Astrocyte (in vitro differentiated cells and primary cell): ENCODE data around the gene MTNR1A. TPM values are rescaled to one million over a fixed set of nuclear protein-coding genes. Genes with fewer than 3 reads are reported as not detected.

Experiments used
- DNase-seq: peaks from one replicate; pipeline ENCODE4 v3.0.0-alpha.2; 2010; ENCODE audit warnings: low read depth
- FAIRE-seq: peaks from 2 replicates; lab custom pipeline; 2011; peaks lifted over from hg19 to GRCh38; lab: Jason Lieb, UNC
- H2AFZ ChIP-seq: 2 replicates; pipeline ENCODE4 v1.6.0; 2012; ENCODE audit warnings: low read depth, low read length, inconsistent platforms
- H3K27ac ChIP-seq: 2 replicates; pipeline ENCODE4 v1.5.1; 2011; ENCODE audit warnings: low read depth, low read length, inconsistent platforms
- H3K27me3 ChIP-seq: 2 replicates; pipeline ENCODE4 v1.6.0; 2011; ENCODE audit warnings: low read length, inconsistent platforms; ENCODE audit not compliant: insufficient read depth
- H3K36me3 ChIP-seq: 2 replicates; pipeline ENCODE4 v1.5.1; 2011; ENCODE audit warnings: low read length, inconsistent platforms; ENCODE audit not compliant: insufficient read depth
- H3K4me1 ChIP-seq: 2 replicates; pipeline ENCODE4 v1.5.1; 2011; ENCODE audit warnings: low read length, inconsistent platforms; ENCODE audit not compliant: insufficient read depth
- H3K4me2 ChIP-seq: 2 replicates; pipeline ENCODE4 v1.6.0; 2012; ENCODE audit warnings: low read length, inconsistent platforms
- H3K4me3 ChIP-seq: 2 replicates; pipeline ENCODE4 v1.5.1; 2011; ENCODE audit warnings: low read depth, mild to moderate bottlenecking, low read length, inconsistent platforms; ENCODE audit not compliant: insufficient read depth
- H3K79me2 ChIP-seq: 2 replicates; pipeline ENCODE4 v1.6.0; 2012; ENCODE audit warnings: mild to moderate bottlenecking, low read length, inconsistent platforms; ENCODE audit not compliant: insufficient read depth
- H3K9ac ChIP-seq: 2 replicates; pipeline ENCODE4 v1.6.0; 2012; ENCODE audit warnings: mild to moderate bottlenecking, low read length, inconsistent platforms
- H3K9me3 ChIP-seq: 2 replicates; pipeline ENCODE4 v1.5.1; 2012; ENCODE audit warnings: low read depth, mild to moderate bottlenecking, low read length, inconsistent platforms; ENCODE audit not compliant: insufficient read depth
- H4K20me1 ChIP-seq: 2 replicates; pipeline ENCODE4 v1.6.0; 2012; ENCODE audit warnings: low read length, inconsistent platforms; ENCODE audit not compliant: insufficient read depth
- H3K27ac Mint-ChIP-seq: one replicate; pipeline ENCODE4 v1.8.0; 2021; ENCODE audit warnings: mild to moderate bottlenecking, mixed read lengths; ENCODE audit not compliant: unreplicated experiment
- H3K27me3 Mint-ChIP-seq: one replicate; pipeline ENCODE4 v1.8.0; 2021; ENCODE audit warnings: low read depth, mixed read lengths; ENCODE audit not compliant: unreplicated experiment
- H3K36me3 Mint-ChIP-seq: one replicate; pipeline ENCODE4 v1.8.0; 2021; ENCODE audit warnings: low read depth, mixed read lengths; ENCODE audit not compliant: unreplicated experiment
- H3K4me1 Mint-ChIP-seq: one replicate; pipeline ENCODE4 v1.8.0; 2021; ENCODE audit warnings: low read depth, mixed read lengths; ENCODE audit not compliant: unreplicated experiment
- H3K4me3 Mint-ChIP-seq: one replicate; pipeline ENCODE4 v1.8.0; 2021; ENCODE audit warnings: mild to moderate bottlenecking, moderate library complexity, mixed read lengths; ENCODE audit not compliant: unreplicated experiment
- H3K9me3 Mint-ChIP-seq: one replicate; pipeline ENCODE4 v1.8.0; 2021; ENCODE audit warnings: mild to moderate bottlenecking, mixed read lengths; ENCODE audit not compliant: unreplicated experiment
- EZH2 ChIP-seq: IDR thresholded peaks from 2 replicates; pipeline ENCODE4 v1.6.1; 2012; ENCODE audit warnings: mild to moderate bottlenecking, low read length, inconsistent platforms; ENCODE audit not compliant: insufficient read depth
- total RNA-seq: library from RNA; stranded (reverse); gene quantifications from 2 replicates; pipeline ENCODE4 v1.2.1, GENCODE V29; 2021
- TF ChIP-seq, protein P1 (sequence below): IDR thresholded peaks from 2 replicates; pipeline ENCODE4 v1.5.1; 2011; ENCODE audit warnings: low read depth, mild to moderate bottlenecking, inconsistent platforms, low read length, moderate library complexity; ENCODE audit not compliant: insufficient read depth

MTNR1A gene
- total RNA-seq, 1 donor from 2014 or later: 0.34 TPM

DNA sequence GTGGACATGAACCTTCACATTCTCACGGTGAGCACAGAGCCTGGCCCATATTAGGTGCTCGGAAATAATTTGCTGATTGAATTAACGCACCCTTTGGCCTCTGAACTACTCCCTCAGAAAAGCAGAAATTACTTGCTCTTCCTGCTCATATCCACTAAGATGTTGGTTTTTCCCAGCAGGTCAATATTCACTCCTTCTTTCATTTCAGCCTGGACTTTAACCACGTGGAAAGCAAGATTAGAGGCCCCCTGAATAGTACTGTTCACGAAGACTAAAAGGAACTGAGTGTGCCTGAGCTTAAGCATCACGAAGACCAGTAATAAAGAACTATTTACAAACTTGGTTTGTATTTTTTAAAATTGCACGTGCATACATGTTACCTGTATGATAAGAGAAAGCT lies 9.9 kb downstream of the MTNR1A start:
- Histone ChIP-seq H3K4me1 (no peaks in the 10 kb centered on the region), H3K79me2 (no peaks in the 10 kb centered on the region), H3K4me2 (no peak overlapping the region), H4K20me1 (no peaks in the 10 kb centered on the region), H3K27me3 (no peaks in the 10 kb centered on the region), H3K9me3 (no peaks in the 10 kb centered on the region), H2AFZ (no peak overlapping the region), H3K9ac (no peak overlapping the region), H3K27ac (no peak overlapping the region), H3K36me3 (no peaks in the 10 kb centered on the region), H3K4me3 (no peak overlapping the region)
- FAIRE-seq (no peak), DNase-seq (no peak)
- no peak for TF ChIP-seq EZH2
- TF ChIP-seq, protein P1, sequence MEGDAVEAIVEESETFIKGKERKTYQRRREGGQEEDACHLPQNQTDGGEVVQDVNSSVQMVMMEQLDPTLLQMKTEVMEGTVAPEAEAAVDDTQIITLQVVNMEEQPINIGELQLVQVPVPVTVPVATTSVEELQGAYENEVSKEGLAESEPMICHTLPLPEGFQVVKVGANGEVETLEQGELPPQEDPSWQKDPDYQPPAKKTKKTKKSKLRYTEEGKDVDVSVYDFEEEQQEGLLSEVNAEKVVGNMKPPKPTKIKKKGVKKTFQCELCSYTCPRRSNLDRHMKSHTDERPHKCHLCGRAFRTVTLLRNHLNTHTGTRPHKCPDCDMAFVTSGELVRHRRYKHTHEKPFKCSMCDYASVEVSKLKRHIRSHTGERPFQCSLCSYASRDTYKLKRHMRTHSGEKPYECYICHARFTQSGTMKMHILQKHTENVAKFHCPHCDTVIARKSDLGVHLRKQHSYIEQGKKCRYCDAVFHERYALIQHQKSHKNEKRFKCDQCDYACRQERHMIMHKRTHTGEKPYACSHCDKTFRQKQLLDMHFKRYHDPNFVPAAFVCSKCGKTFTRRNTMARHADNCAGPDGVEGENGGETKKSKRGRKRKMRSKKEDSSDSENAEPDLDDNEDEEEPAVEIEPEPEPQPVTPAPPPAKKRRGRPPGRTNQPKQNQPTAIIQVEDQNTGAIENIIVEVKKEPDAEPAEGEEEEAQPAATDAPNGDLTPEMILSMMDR: no peak
- H3K4me3 Mint-ChIP-seq: no peak overlapping the region
- H3K27ac Mint-ChIP-seq: no peak overlapping the region
- peaks cover 24% of the 10 kb centered on the region for H3K27me3 Mint-ChIP-seq
- no peaks in the 10 kb centered on the region for H3K4me1 Mint-ChIP-seq
- peaks cover 3% of the 10 kb centered on the region for H3K9me3 Mint-ChIP-seq
- H3K36me3 Mint-ChIP-seq: no peaks in the 10 kb centered on the region

DNA sequence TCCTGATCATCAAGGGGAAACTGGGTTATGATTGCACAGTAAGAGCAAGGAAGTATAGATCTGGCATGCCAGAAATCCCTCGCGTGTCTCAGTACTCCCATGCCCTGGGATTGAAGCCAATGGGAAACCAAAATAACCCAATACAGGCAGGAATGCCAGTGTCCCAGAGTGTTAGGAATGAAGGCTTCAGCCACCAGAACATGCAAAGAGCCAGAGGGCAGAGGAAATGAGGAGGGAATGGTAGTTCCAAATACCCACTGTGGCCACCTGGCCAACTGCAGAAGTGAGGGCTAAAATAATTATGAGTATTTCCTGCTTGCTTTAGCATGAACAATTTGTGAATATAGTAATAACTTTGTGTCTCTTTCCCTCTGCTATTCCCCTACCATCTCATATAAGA lies 12.2 kb downstream of the MTNR1A start:
- no peaks in the 10 kb centered on the region for H3K79me2 ChIP-seq
- H3K4me2 ChIP-seq: no peak overlapping the region
- H3K27me3 ChIP-seq: no peaks in the 10 kb centered on the region
- no peaks in the 10 kb centered on the region for H4K20me1 ChIP-seq
- H3K27me3 Mint-ChIP-seq: peaks cover 17% of the 10 kb centered on the region
- no peak overlapping the region for H2AFZ ChIP-seq
- peaks cover 8% of the 10 kb centered on the region for H3K9me3 Mint-ChIP-seq
- no peak overlapping the region for H3K27ac ChIP-seq
- FAIRE-seq (no peak), DNase-seq (no peak)
- H3K36me3 Mint-ChIP-seq: no peaks in the 10 kb centered on the region
- H3K9ac ChIP-seq: no peak overlapping the region
- no peaks in the 10 kb centered on the region for H3K4me1 ChIP-seq
- H3K9me3 ChIP-seq: peaks cover 3% of the 10 kb centered on the region
- TF ChIP-seq, protein P1: no peak
- TF ChIP-seq EZH2: no peak
- H3K4me1 Mint-ChIP-seq: no peaks in the 10 kb centered on the region
- no peak overlapping the region for H3K27ac Mint-ChIP-seq
- no peak overlapping the region for H3K4me3 Mint-ChIP-seq
- no peaks in the 10 kb centered on the region for H3K36me3 ChIP-seq
- H3K4me3 ChIP-seq: no peak overlapping the region

DNA sequence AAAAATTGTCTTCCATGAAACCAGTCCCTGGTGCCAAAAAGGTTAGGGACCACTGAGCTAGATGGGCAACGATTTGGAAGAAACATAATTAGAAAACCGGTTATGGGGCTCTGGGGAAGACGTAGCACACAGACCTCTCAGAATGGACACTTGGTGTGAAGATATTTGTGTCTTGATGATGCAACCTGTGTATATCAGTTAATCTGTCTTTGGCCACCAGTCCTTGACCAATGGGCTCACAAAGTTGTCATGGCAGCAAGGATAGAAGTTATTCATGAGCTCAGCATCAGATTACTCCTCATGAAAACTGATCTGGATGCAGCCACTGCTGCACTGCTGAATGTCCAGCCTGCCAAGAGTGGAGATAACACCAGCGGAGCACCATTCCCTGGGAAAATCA lies 13.6 kb downstream of the MTNR1A start:
- no peaks in the 10 kb centered on the region for H3K27me3 ChIP-seq
- H2AFZ ChIP-seq: no peak overlapping the region
- DNase-seq: no peak
- FAIRE-seq: no peak
- Mint-ChIP-seq H3K27ac (no peak overlapping the region), H3K27me3 (peaks cover 24% of the 10 kb centered on the region), H3K9me3 (peaks cover 8% of the 10 kb centered on the region), H3K36me3 (no peaks in the 10 kb centered on the region), H3K4me3 (no peak overlapping the region), H3K4me1 (no peaks in the 10 kb centered on the region)
- H3K27ac ChIP-seq: no peak overlapping the region
- H3K36me3 ChIP-seq: no peaks in the 10 kb centered on the region
- no peak for TF ChIP-seq EZH2
- TF ChIP-seq, protein P1: no peak
- H3K4me3 ChIP-seq: no peak overlapping the region
- no peaks in the 10 kb centered on the region for H3K79me2 ChIP-seq
- H4K20me1 ChIP-seq: no peaks in the 10 kb centered on the region
- H3K9ac ChIP-seq: no peak overlapping the region
- H3K9me3 ChIP-seq: peaks cover 3% of the 10 kb centered on the region
- no peak overlapping the region for H3K4me2 ChIP-seq
- H3K4me1 ChIP-seq: no peaks in the 10 kb centered on the region
